Stimulated activated CD4-positive, alpha-beta T cell treated with anti-CD3 and anti-CD28 coated beads, Interleukin-1b, Interleukin-23, amount 100 ng/mL, for 4 hours (primary cell): ENCODE results near the gene SYNE2.

Source experiments
- DNase-seq, 2 donors: peaks; one replicate each; pipeline ENCODE4 v3.0.0-alpha.2; 2020; ENCODE audit warnings: low read depth in 2 of 2

Gene SYNE2

GRCh38 chr14:64215274-64215673 is 362.5 kb downstream of the SYNE2 start:
- no peak for DNase-seq

DNA sequence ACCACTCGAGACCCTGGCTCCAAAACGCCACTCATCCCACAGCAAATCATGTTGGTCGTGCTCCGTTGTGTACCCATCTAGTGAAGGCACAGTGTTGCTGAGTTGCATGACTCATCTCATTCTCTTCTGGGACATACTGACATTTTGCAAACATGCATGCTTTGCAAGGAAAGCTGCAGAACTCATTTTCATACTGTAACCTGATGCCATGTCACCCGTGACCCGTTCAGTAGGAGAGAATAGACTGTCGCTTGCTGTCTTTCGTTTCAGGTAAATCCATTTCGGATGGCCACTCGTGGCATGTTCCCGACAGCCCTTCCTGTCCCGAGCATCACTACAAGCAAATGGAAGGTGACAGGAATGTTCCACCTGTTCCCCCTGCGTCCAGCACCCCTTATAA is 363.2 kb downstream of the SYNE2 start:
- DNase-seq = no peak

DNA sequence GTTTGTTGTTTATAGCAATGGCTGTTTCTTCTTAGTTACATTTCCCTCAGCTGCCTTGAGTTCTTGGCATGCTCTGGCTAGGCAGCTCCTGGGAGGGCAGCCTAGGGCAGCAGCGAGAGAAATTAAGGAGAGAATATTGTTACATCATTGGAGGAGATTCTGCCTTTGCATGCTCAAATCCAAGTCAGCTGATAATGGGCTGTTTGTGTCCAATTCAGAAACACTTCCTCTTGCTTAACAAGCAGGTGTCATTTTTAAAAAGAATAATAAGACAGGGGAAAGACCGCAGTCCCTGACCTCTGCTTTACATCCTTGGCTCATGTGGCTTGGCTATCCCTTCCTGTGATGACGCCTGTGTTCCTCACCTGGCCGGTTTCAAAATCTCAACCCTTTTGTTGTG is 364.5 kb downstream of the SYNE2 start:
- DNase-seq = no peak

- no peak for DNase-seq
These were observed 365.0 kb downstream of the SYNE2 start for GRCh38 chr14:64217834-64218233.

DNA sequence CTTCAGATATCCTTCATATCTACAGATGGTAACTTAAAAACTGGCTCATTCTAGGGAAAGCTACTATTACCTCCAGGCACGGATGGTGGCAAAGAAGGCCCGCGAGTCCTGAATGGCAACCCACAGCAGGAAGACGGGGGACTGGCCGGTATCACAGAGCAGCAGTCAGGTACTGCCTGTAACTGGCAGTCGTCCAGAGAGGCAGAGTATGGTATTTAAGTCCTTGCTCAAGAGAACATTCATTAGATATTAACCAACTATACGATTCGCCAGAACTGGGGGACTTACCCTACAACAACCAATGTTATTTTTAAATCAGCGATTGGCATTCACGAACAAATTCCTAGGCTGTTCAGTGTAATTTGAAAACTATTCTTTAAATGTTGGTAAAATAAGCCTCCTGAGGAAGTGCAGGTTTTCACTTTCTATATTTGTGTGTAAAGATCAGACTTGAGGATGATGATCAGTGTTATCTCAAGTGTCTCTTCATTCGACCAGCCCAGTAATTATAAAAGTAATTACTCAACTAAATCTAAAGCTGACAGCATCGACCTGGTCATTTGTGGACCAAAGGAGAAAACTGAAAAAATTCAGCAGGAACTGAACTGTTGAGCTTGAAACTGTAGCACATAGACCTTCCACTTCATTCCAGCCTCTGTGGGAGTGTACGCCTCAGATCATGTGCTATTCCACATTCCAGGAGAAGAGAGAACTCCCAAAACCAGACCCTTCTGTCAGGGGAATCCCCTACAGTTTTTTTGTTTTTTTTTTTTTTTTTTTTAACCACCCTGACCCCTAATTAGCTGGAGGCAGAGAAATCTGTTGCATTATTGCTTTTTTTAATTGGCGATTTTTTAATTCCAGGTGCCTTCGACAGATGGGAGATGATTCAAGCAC is 365.8 kb downstream of the SYNE2 start:
- DNase-seq = no peak

GRCh38 chr14:64220056-64220455 is 367.3 kb downstream of the SYNE2 start:
- DNase-seq = no peak

DNA sequence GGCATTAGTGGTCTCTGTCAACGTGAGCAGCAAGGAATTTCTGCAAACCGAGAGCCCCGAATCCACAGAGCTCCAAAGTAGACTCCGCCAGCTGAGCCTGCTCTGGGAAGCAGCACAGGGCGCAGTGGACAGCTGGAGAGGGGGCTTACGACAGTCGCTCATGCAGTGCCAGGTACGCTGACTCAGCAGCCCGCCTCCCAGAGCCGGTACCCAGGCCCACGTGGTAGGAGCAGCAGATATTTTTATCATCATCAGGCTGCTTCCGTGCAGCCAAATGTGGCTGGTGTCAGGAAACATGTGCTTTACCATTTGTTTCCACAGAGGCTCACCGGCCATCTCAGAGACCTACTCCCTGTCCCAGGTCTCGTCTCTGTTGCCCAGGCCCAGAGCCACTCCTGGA is 367.7 kb downstream of the SYNE2 start:
- no peak for DNase-seq

- DNase-seq = no peak
These were observed 368.7 kb downstream of the SYNE2 start for GRCh38 chr14:64221391-64222003.

GRCh38 chr14:64225151-64225757 is 372.4 kb downstream of the SYNE2 start:
- DNase-seq = no peak

DNA sequence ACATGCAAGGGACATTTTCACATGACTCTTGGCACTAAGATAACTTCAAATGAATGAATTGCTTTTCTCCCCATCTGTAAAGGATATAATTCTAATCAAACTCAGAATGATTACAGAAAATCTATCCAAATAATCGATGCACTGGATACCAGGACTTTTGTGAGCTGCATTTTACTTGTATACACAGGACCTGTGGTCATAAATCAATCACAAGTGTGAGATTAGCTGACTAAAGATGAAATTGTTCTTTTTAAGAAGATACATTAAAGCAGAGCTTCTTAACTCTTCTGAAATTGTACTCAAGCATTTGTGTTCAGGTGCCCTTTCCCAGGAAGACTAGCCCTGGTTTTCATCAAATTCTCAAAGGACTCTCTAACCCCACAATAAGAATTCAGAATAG is 375.1 kb downstream of the SYNE2 start:
- no peak for DNase-seq

DNA sequence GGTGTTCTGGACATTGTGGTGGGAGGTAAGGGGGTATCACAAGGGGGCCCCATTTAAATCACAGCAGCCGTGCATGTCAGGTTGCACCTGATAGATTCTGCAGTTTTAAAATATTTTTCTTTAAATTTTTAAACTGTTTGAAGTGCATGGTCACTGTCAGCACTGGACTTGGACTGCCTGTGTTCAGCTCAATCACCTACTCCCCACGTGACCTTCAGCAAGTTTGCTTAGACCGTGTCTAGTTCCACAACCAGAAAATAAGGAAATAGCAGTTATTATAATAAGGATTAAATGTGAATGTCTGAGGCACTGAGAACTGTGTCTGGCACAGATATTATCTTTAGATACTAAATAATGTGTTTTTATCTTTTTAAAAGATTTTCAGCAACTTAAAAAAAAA is 376.7 kb downstream of the SYNE2 start:
- no peak for DNase-seq

DNA sequence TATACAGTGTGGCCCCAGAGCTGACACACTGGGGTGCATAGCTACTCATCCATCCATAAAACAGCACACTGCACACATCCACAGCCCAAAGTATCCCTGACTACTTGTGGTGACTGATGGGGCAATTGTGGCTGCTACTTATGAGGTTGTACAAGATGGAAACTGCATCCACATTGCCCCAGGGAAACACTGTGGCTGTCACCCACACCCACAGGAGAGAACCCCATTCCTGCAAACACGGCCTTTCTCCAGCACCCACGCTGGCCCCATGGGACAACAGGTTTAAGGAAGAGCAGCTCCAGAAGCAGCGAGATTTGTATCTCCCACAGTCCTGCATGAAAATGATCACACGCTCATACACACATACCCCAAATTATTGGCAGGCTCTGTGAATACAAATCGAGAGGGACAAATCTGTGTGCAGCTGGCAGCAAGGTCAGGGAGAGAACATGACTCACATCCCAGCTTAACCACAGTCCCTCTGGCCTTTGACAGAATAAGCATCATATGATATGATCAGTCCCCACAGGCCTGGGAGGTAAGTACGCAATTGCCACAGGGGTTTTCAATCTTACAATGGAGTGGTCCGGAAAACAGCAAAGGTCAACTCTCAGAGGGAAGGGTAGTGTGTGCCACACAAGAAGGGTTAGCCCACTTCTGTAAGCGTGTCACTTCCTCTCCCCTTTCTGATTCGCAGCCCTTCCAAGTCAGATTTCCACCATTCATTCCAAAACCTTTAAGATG is 379.5 kb downstream of the SYNE2 start:
- no peak for DNase-seq

DNA sequence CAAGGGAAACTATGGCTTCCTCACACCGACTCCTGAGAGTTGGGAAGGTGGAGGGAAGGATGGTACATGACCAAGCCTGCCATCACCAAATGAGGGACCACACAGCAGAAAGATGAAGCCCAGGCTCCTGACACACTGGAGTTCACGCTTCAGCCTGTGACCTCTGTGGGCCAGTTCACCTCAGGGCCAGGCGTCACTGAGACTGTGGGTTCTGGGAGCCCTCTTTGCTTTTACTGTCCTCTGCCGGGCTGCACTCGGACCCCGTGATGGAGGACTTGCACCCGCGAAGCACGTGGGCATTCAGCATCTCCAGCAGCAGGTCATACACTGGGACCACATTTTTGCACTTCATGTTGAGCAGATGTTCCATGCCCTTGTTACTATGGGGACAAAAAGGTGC is 380.1 kb downstream of the SYNE2 start:
- DNase-seq = no peak

DNA sequence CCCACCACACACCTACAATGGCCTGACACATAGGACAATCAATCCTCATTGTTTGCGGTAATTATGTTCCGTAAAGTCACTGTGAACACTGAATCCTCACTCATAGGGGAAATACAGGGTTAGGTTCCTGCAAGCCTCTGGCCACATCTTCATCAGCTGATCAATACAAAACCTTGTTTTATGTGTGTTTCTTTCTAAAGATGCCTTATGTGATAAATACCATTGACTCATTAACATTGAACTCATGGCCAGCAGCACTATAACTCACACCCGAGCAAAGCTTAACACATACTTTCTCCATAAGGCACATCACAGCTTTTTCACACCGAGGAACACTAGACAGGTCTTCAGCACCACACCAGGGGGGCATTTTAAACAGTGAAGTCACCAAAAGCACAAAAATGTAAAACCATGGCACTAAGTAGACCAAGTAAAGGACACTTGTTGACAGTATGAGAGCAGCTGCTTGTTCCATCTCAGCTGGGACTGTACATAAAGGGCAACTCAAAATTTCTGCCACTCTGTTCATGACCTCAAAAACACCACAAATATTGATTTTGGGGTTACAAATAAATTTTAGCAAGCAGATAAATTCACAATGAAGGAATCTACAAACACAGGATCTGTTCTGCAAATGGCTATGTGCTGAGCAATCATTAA is 380.9 kb downstream of the SYNE2 start:
- no peak for DNase-seq

GRCh38 chr14:64234877-64235651 is 382.3 kb downstream of the SYNE2 start:
- DNase-seq = no peak

DNA sequence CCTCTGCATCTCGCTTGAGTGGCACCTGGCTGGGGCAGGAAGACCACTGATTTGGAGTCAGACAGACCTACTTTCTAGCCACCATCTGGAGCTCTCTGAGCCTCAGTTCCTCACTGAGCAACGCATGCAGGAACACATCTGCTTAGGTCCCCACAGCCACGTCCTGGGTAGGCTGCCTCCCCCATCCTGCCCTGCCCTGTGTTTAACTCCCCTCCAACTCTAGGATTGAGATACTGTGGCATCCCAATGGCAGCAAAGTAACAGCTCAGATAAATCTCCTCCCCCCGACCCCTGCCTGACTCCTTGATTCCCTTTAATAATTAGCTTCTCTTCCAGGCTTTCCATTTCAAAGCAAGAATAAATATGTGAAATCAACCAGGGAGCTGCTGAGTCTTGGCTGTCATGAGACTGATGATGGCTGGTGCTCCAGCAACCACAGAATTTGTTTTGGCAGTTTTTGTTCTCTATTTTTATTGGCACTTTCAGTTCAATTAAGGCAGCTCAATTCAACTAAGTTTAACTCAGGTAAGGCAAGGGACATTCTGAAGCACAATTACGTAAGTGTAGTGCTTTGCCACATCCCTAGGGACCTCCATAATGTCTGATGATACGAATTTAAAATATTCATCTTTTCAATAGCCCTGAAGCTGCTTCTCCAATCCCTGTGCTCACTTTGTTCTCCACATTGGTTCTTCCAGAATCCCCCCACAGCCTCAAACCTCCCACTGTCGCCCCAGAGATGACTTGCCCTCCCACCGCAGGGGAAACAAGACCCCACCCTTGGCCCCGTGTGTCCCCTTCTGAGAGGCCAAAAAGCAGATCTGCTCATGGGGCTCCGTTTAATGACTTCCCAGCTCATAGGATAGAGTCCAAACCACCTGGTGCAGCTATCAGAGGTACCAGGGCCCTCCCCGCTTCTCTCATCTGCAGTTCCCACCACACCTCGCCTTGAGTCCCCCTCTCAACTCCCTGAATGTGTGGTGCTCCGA is 383.1 kb downstream of the SYNE2 start:
- no peak for DNase-seq

DNA sequence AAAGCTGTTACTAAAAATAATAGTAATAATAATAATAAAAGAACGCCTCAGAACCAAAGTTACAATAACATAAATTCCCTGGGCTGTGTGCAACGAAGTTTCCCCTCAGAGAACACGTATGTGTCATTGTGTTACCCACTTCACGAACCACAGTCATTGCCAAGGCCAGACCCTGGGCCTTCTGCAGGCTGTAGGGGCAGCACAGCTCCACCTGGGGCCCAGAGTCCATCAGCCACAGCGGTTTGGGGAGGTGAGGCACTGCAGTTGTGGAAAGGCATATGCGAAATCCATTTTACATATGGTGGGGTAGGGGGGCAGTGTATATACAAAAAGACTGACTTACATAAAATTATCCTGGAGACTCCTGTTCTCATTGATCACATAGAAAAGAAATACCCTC is 385.2 kb downstream of the SYNE2 start:
- DNase-seq = no peak

DNA sequence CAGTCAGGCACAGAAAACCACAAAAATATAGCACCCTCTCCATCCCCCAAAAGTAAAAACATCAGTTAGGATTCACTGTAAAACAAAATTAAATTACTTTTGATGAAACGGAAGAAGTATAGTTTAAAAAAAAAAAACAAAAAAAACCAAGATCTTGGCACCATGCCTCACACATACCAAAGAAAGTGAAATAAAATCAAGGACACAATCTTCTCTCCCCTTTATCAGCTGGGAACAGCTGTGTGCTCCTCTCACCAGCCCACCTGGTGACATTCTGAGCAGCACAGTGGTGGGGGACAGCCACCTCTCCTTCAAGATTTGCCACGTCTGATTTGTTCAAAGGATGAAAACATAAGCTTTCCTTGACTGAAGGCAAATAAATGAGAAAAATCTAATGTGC is 385.8 kb downstream of the SYNE2 start:
- DNase-seq = no peak

DNA sequence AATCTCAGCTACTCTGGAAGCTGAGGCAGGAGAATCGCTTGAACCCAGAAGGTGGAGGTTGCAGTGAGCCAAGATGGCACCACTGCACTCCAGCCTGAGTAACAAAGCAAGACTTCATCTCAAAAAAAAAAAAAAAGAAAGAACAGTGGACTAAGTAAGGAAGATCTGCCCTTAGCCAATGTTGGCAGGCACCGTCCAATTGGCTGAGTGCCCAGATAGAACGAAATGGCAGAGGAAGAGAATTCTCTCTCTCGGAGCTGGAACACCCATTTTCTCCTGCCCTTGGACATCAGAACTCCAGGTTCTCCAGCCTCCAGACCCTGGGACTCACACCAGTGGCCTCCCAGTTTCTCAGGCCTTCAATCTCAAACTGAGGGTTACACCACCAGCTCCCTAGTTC is 391.5 kb downstream of the SYNE2 start:
- DNase-seq = no peak

- no peak for DNase-seq
These were observed 392.7 kb downstream of the SYNE2 start for GRCh38 chr14:64245491-64245890.
